ENCODE data around the gene SENP7.
"Not testable (repeated sequence)": the region's sequence is repeated elsewhere in the genome, so short reads cannot be mapped to it uniquely, and the experiment has no call there.

Gene SENP7

DNA sequence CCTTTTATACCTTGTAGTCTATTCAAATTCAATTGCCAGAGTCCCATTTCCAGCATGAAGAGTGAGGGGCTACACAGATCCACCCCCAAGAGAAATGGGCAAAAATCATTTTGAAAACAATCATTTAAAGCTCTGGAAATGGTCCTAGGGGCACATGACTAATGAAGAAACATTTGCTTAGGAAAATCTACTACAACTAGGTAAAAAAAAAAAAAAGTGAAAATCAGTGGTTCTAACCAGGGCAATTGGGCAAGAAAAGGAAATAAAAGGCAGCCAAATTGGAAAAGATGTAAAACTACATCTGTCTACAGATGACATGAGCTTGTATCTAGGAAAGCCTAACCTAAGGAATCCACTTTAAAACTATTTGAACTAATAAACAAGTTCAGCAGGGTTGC, 202.0 kb downstream of the SENP7 start:
- intact Hi-C loops (cut with micrococcal nuclease) = no loop called here
- H3K4me1 Mint-ChIP-seq (ENCODE audit: low read depth) = no peaks in the 10 kb centered on the region
- H3K36me3 Mint-ChIP-seq (ENCODE audit: low read depth) = peaks cover 6% of the 10 kb centered on the region
- peaks cover 42% of the 10 kb centered on the region for H3K9me3 Mint-ChIP-seq
- H3K4me3 Mint-ChIP-seq = no peak overlapping the region
- H3K27ac Mint-ChIP-seq = no peak overlapping the region
- H3K27me3 Mint-ChIP-seq = no peaks in the 10 kb centered on the region

DNA sequence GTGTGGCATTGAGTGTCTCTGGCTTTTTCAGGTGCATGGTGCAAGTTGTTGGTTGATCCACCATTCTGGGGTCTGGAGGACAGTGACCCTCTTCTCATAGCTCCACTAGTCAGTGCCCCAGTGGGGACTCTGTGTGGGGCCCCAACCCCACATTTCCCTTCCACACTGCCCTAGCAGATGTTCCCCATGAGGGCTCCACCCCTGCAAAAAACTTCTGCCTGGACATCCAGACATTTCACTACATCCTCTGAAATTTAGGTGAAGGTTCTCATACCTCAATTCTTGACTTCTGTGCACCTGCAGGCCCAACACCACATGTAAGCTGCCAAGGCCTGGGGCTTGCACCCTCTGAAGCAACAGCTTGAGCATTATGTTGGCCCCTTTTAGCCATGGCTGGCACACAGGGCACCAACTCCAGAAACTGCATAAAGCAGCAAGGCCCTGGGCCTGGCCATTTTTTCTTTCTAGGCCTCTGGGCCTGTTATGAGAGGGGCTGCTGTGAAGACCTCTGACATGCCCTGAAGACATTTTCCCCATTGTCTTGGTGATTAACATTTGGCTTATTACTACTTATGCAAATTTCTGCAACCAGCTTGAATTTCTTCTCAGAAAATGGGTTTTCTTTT, 204.8 kb downstream of the SENP7 start:
- H3K27me3 Mint-ChIP-seq; H3K4me3 Mint-ChIP-seq; intact Hi-C loops (cut with micrococcal nuclease); H3K27ac Mint-ChIP-seq; H3K36me3 Mint-ChIP-seq (ENCODE audit: low read depth); H3K4me1 Mint-ChIP-seq (ENCODE audit: low read depth): not testable (repeated sequence)
- H3K9me3 Mint-ChIP-seq = peaks cover 42% of the 10 kb centered on the region

DNA sequence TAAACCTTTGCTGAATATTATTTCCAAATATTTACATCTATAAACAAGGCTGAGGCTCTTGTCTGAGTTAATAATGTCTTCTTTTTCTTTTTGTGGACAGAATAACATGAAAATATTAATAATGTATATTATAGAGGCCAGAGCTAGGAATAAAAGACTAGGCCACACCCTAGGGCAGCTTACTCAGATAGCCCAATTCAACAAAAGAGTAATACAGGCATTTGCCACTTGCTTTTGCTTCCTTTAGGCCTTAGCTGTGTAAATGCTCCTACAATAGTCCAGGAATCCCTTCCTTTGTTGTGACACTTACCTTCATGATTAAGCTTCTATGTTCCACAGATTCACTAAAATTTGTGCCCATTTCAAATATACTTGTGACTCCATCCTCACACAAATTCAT, 209.2 kb downstream of the SENP7 start:
- no peak overlapping the region for H3K27ac Mint-ChIP-seq
- peaks cover 49% of the 10 kb centered on the region for H3K9me3 Mint-ChIP-seq
- intact Hi-C loops (cut with micrococcal nuclease) = no loop called here
- H3K27me3 Mint-ChIP-seq = no peaks in the 10 kb centered on the region
- H3K36me3 Mint-ChIP-seq (ENCODE audit: low read depth) = peaks cover 3% of the 10 kb centered on the region
- H3K4me3 Mint-ChIP-seq = no peak overlapping the region
- H3K4me1 Mint-ChIP-seq (ENCODE audit: low read depth) = no peaks in the 10 kb centered on the region

DNA sequence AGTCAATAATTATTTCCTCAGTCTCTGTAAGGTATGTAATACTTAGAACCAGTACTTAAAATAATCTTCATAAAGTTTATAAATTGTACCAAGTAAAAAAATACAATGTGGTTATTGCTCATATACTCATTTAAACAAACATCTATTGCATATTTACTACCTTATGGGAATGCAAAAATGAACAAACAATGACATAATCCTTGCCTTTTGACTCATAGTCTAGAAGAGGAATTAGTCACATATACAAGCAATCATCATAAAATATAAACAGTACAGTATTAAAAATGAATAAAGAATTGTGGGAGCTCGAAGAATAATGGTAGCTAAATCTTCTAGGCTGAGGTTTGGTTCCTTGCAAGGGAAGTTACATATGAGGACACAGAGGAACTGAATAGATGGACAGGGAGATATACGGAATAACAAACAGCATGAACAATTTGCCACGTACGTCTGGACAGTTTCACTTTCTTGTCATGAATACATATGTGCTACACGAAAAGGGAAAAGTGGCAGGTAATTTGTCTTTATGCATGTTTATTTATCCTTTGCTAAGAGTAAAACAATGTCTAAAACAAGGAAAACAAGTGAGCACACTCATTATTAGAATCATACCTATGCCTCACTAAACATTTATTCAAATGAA, 209.8 kb downstream of the SENP7 start:
- H3K4me1 Mint-ChIP-seq (ENCODE audit: low read depth) = no peaks in the 10 kb centered on the region
- no peak overlapping the region for H3K27ac Mint-ChIP-seq

GRCh38 chr3:101300073-101300472, 212.9 kb downstream of the SENP7 start:
- intact Hi-C loops (cut with micrococcal nuclease) = no loop called here
- Mint-ChIP-seq H3K4me3 (no peak overlapping the region), H3K27ac (no peak overlapping the region), H3K4me1 (ENCODE audit: low read depth) (no peaks in the 10 kb centered on the region), H3K36me3 (ENCODE audit: low read depth) (no peaks in the 10 kb centered on the region), H3K9me3 (peaks cover 66% of the 10 kb centered on the region), H3K27me3 (no peaks in the 10 kb centered on the region)

More for the DNA sequence above, 209.8 kb downstream of the SENP7 start:
- H3K4me3 Mint-ChIP-seq = no peak overlapping the region
- H3K36me3 Mint-ChIP-seq (ENCODE audit: low read depth) = no peaks in the 10 kb centered on the region
- intact Hi-C loops (cut with micrococcal nuclease) = no loop called here
- H3K27me3 Mint-ChIP-seq = no peaks in the 10 kb centered on the region
- peaks cover 49% of the 10 kb centered on the region for H3K9me3 Mint-ChIP-seq

GRCh38 chr3:101292027-101292426, 221.0 kb downstream of the SENP7 start:
- Mint-ChIP-seq H3K27ac (no peak overlapping the region), H3K9me3 (peaks cover 21% of the 10 kb centered on the region), H3K4me1 (ENCODE audit: low read depth) (no peaks in the 10 kb centered on the region), H3K36me3 (ENCODE audit: low read depth) (no peaks in the 10 kb centered on the region), H3K27me3 (no peaks in the 10 kb centered on the region), H3K4me3 (no peak overlapping the region)
- intact Hi-C loops (cut with micrococcal nuclease) = no loop called here

GRCh38 chr3:101288294-101288693, 224.7 kb downstream of the SENP7 start:
- H3K4me1 Mint-ChIP-seq (ENCODE audit: low read depth) = no peaks in the 10 kb centered on the region
- H3K9me3 Mint-ChIP-seq = no peaks in the 10 kb centered on the region
- no peak overlapping the region for H3K27ac Mint-ChIP-seq
- H3K27me3 Mint-ChIP-seq = no peaks in the 10 kb centered on the region
- no peaks in the 10 kb centered on the region for H3K36me3 Mint-ChIP-seq (ENCODE audit: low read depth)
- intact Hi-C loops (cut with micrococcal nuclease) = no loop called here
- no peak overlapping the region for H3K4me3 Mint-ChIP-seq

DNA sequence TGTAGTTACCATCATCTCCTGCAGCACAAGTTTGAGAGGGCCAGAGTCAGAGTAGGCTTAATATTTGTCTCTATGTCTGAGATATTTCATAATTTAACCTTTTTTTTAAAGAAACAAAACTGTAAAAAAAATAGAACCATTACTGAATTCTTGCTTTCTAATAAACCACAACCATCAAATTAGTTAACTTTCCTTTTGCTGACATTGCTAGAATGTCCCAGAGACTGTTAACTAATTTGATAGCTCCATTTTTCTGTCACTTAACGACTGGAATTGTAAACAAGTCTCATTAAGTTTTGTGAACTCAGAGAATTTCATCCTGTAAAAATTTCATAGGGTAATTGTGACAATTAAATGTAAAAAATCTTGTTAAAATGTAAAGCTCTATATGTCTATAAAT, 228.3 kb downstream of the SENP7 start:
- Mint-ChIP-seq H3K27ac (no peak overlapping the region), H3K36me3 (ENCODE audit: low read depth) (no peaks in the 10 kb centered on the region)

GRCh38 chr3:101281521-101282030, 231.4 kb downstream of the SENP7 start:
- H3K4me3 Mint-ChIP-seq = no peak overlapping the region
- H3K27me3 Mint-ChIP-seq = no peaks in the 10 kb centered on the region
- H3K9me3 Mint-ChIP-seq = no peaks in the 10 kb centered on the region
- H3K27ac Mint-ChIP-seq = no peak overlapping the region
- intact Hi-C loops (cut with micrococcal nuclease) = no loop called here
- no peaks in the 10 kb centered on the region for H3K4me1 Mint-ChIP-seq (ENCODE audit: low read depth)
- no peaks in the 10 kb centered on the region for H3K36me3 Mint-ChIP-seq (ENCODE audit: low read depth)

More for the DNA sequence above, 228.3 kb downstream of the SENP7 start:
- intact Hi-C loops (cut with micrococcal nuclease) = no loop called here
- H3K27me3 Mint-ChIP-seq = no peaks in the 10 kb centered on the region
- H3K4me1 Mint-ChIP-seq (ENCODE audit: low read depth) = no peaks in the 10 kb centered on the region
- H3K4me3 Mint-ChIP-seq = no peak overlapping the region
- no peaks in the 10 kb centered on the region for H3K9me3 Mint-ChIP-seq

- intact Hi-C loops (cut with micrococcal nuclease) = no loop called here
- Mint-ChIP-seq H3K4me1 (ENCODE audit: low read depth) (no peaks in the 10 kb centered on the region), H3K36me3 (ENCODE audit: low read depth) (no peaks in the 10 kb centered on the region), H3K27me3 (no peaks in the 10 kb centered on the region), H3K27ac (no peak overlapping the region), H3K4me3 (no peak overlapping the region), H3K9me3 (no peaks in the 10 kb centered on the region)
Measured at GRCh38 chr3:101279765-101280385, 233.1 kb downstream of the SENP7 start.

DNA sequence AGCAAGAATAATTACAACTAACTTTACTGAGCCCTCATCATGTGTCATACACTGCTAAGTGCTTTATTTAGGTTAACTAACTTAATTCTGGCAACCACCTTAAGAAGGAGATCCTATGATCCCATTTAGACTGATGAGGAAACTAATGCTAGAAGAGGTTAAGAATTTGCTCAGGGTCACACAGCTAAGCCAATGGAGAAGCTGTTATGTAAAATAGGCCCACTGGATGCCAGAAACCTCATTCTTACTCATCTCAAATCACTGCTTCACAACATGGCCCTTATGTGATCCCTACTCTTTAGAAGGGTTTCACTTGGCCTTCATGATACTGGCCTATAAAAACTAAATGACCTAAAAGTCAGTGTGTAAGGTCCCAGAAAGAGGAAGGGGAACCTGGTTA, 233.8 kb downstream of the SENP7 start:
- no peaks in the 10 kb centered on the region for H3K4me1 Mint-ChIP-seq (ENCODE audit: low read depth)
- no peaks in the 10 kb centered on the region for H3K27me3 Mint-ChIP-seq
- H3K27ac Mint-ChIP-seq = no peak overlapping the region
- no peaks in the 10 kb centered on the region for H3K36me3 Mint-ChIP-seq (ENCODE audit: low read depth)
- no peaks in the 10 kb centered on the region for H3K9me3 Mint-ChIP-seq
- intact Hi-C loops (cut with micrococcal nuclease) = no loop called here
- no peak overlapping the region for H3K4me3 Mint-ChIP-seq

DNA sequence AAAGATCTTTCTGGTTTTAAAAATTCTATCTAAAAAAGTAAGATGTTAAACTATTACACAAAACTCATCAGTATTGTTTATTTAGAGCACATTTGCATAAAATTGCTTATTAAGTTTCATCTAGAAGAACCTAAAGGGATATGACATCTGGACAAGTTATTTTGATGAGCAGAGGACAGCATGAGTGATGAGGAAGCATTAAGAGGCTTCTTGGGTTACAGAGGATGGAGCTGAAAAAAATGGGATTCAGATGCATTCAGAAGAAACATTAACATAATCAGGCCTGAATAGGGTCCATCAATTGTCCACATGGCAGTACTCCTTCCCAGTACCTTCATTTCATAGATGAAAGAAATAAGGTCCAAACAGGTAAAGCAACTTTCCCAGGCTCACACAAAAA, 234.3 kb downstream of the SENP7 start:
- no peaks in the 10 kb centered on the region for H3K36me3 Mint-ChIP-seq (ENCODE audit: low read depth)
- H3K27ac Mint-ChIP-seq = no peak overlapping the region
- H3K4me1 Mint-ChIP-seq (ENCODE audit: low read depth) = no peaks in the 10 kb centered on the region
- H3K9me3 Mint-ChIP-seq = no peaks in the 10 kb centered on the region
- no peak overlapping the region for H3K4me3 Mint-ChIP-seq
- intact Hi-C loops (cut with micrococcal nuclease) = no loop called here
- H3K27me3 Mint-ChIP-seq = no peaks in the 10 kb centered on the region
